Body of pancreas (tissue), 4 donors: ENCODE results near the gene SSR3.

Source experiments
- POLR2A ChIP-seq, 3 donors: fragments of 450-650 bp; IDR thresholded peaks; one replicate each; pipeline ENCODE4 v1.6.1; 2016; ENCODE audit warnings: antibody characterized with exemption in 3 of 3, mild to moderate bottlenecking in 2 of 3
- TF ChIP-seq, protein P1 (sequence below), 7 experiments: fragments of 450-650 bp in 4 of 7; fragments of 200-600 bp in 3 of 7; sonication (generic) in 3 of 7; IDR thresholded peaks; one replicate each; pipeline ENCODE4 v1.5.1; 2016 to 2019; ENCODE audit warnings: antibody characterized with exemption in 7 of 7

DNA sequence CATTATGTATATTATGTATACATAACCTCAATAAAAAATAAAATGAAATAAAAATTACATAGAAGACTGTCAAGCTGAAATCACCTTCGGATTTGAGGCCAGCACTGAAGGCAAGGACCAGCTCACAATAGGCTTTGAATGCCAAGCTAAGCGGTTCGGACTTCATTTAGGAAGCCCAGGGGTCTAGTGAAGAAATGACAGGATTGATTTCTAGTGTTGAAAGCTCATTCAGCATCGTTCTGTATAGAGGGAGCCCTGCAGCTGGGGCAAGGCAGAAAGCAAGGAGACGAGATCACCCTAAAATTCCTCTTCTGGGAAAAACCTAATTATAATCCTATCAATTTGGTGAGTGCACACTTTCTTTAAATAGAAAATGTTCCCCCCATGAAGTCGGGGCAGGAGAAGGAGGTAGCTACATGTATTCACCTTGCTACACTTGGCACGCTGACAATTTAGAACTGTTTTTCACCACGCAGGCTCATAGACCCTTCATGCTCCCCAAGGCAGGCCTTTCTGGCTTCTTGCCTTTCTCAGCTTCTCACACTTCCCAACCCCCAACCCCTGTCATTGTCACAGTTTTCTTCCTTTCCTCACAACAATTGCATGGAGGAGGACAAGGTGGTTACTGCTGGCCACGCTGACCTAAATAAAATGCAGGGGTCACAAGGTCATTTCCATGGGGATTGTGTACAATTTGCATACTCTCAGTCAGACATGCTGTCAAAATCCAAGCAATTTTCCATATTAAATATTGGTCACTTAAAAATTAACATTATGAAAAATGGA is 44.4 kb upstream of the SSR3 start:
- TF ChIP-seq, protein P1, sequence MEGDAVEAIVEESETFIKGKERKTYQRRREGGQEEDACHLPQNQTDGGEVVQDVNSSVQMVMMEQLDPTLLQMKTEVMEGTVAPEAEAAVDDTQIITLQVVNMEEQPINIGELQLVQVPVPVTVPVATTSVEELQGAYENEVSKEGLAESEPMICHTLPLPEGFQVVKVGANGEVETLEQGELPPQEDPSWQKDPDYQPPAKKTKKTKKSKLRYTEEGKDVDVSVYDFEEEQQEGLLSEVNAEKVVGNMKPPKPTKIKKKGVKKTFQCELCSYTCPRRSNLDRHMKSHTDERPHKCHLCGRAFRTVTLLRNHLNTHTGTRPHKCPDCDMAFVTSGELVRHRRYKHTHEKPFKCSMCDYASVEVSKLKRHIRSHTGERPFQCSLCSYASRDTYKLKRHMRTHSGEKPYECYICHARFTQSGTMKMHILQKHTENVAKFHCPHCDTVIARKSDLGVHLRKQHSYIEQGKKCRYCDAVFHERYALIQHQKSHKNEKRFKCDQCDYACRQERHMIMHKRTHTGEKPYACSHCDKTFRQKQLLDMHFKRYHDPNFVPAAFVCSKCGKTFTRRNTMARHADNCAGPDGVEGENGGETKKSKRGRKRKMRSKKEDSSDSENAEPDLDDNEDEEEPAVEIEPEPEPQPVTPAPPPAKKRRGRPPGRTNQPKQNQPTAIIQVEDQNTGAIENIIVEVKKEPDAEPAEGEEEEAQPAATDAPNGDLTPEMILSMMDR (IDR thresholded peaks at IDR 0.05), result no peak
- no peak for TF ChIP-seq POLR2A (IDR thresholded peaks at IDR 0.05)
